OCI-LY1 (cell line): ENCODE measurements around the gene MRPL19.

Experiments used
- H2AFZ ChIP-seq: fragments of 200-600 bp; sonication (generic), shearing (Covaris generic); 2 replicates; pipeline ENCODE4 v1.6.0; 2014; ENCODE audit warnings: antibody characterized with exemption, mild to moderate bottlenecking, low read length
- H3F3A ChIP-seq: fragments of 200-600 bp; sonication (generic), shearing (Covaris generic); 2 replicates; pipeline ENCODE4 v1.6.0; 2014; ENCODE audit warnings: mild to moderate bottlenecking, antibody characterized with exemption, low read length, moderate library complexity; ENCODE audit not compliant: insufficient read depth
- H3K27ac ChIP-seq: fragments of 200-600 bp; sonication (generic); 2 replicates; pipeline ENCODE4 v1.5.1; 2014; ENCODE audit warnings: low read length, mixed run types, mild to moderate bottlenecking, low read depth; ENCODE audit not compliant: poor library complexity, severe bottlenecking
- H3K27me3 ChIP-seq: fragments of 200-600 bp; sonication (generic); 2 replicates; pipeline ENCODE4 v1.6.0; 2014; ENCODE audit warnings: antibody characterized with exemption, mild to moderate bottlenecking, low read length, moderate library complexity; ENCODE audit not compliant: insufficient read depth
- H3K36me3 ChIP-seq: fragments of 200-600 bp; sonication (generic); 2 replicates; pipeline ENCODE4 v1.6.1; 2014; ENCODE audit warnings: mild to moderate bottlenecking, antibody characterized with exemption, low read length, moderate library complexity, mixed read lengths; ENCODE audit not compliant: insufficient read depth
- H3K4me1 ChIP-seq: fragments of 200-600 bp; sonication (generic); 2 replicates; pipeline ENCODE4 v1.5.1; 2014; ENCODE audit warnings: mild to moderate bottlenecking, low read length, moderate library complexity; ENCODE audit not compliant: insufficient read depth, severe bottlenecking
- H3K4me2 ChIP-seq: fragments of 200-600 bp; sonication (generic), shearing (Covaris generic); 2 replicates; pipeline ENCODE4 v1.6.1; 2014; ENCODE audit warnings: low read length
- H3K4me3 ChIP-seq: fragments of 200-600 bp; sonication (generic); 2 replicates; pipeline ENCODE4 v1.5.1; 2014; ENCODE audit warnings: low read length, low read depth, mild to moderate bottlenecking, mixed read lengths; ENCODE audit not compliant: poor library complexity, severe bottlenecking
- H3K79me2 ChIP-seq: fragments of 200-600 bp; shearing (Covaris generic); 2 replicates; pipeline ENCODE4 v1.6.1; 2016; ENCODE audit warnings: mixed run types, low read length, mixed read lengths; ENCODE audit not compliant: insufficient read depth
- H3K9ac ChIP-seq: fragments of 200-600 bp; sonication (generic), shearing (Covaris generic); 2 replicates; pipeline ENCODE4 v1.6.1; 2014; ENCODE audit warnings: mild to moderate bottlenecking, low read length, mixed read lengths
- H3K9me2 ChIP-seq: fragments of 200-600 bp; sonication (generic), shearing (Covaris generic); 2 replicates; pipeline ENCODE4 v1.6.1; 2014; ENCODE audit warnings: low read depth, mild to moderate bottlenecking, low read length, mixed read lengths
- H3K9me3 ChIP-seq: fragments of 200-600 bp; shearing (Covaris generic); 2 replicates; pipeline ENCODE4 v1.6.1; 2014; ENCODE audit warnings: low read length, mixed read lengths
- H4K20me1 ChIP-seq: fragments of 200-600 bp; sonication (generic), shearing (Covaris generic); 2 replicates; pipeline ENCODE4 v1.6.0; 2016; ENCODE audit warnings: mild to moderate bottlenecking, low read length; ENCODE audit not compliant: insufficient read depth
- EZH2 ChIP-seq: fragments of 200-600 bp; sonication (generic), shearing (Covaris generic); IDR thresholded peaks from 2 replicates; pipeline ENCODE4 v1.8.0; 2017; ENCODE audit warnings: borderline replicate concordance, mixed run types, mild to moderate bottlenecking, antibody characterized with exemption, low read length, moderate library complexity, mixed read lengths
- TF ChIP-seq, protein P1 (sequence below): fragments of 200-600 bp; sonication (generic), shearing (Covaris generic); IDR thresholded peaks from 2 replicates; pipeline ENCODE4 v1.5.1; 2017; ENCODE audit warnings: mild to moderate bottlenecking, antibody characterized with exemption, low read length, moderate library complexity, mixed read lengths

MRPL19 gene

DNA sequence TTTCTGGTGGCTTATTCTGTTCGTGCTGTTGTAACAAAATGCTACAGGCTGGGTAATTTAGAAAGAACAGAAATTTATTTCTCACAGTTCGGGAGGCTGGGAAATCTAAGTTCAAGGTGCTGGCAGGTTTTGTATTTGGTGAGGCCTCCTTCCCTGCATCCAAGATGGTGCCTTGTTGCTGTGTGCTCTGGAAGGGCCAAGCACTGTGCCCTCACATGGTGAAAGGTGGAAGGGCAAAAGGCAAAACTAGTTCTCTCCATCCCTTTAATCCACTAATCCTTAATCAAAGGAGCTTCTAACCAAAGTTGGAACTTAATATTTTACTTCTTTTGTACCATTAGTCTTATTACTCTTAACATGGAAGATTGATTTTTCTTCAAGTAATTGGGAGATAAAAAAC lies 7.4 kb downstream of the MRPL19 start:
- Histone ChIP-seq H3K9me2 (no peaks in the 10 kb centered on the region), H3K4me1 (no peaks in the 10 kb centered on the region), H3K36me3 (peaks cover 95% of the 10 kb centered on the region), H3K4me2 (no peak overlapping the region), H4K20me1 (no peaks in the 10 kb centered on the region), H3K4me3 (no peak overlapping the region), H3K79me2 (no peaks in the 10 kb centered on the region), H3K27ac (no peak overlapping the region), H3F3A (no peaks in the 10 kb centered on the region), H3K27me3 (no peaks in the 10 kb centered on the region), H3K9me3 (0 out of 2 replicates have a peak, but pooled peaks cover 2% of the 10 kb centered on the region), H3K9ac (no peak overlapping the region), H2AFZ (no peak overlapping the region)
- TF ChIP-seq, protein P1, sequence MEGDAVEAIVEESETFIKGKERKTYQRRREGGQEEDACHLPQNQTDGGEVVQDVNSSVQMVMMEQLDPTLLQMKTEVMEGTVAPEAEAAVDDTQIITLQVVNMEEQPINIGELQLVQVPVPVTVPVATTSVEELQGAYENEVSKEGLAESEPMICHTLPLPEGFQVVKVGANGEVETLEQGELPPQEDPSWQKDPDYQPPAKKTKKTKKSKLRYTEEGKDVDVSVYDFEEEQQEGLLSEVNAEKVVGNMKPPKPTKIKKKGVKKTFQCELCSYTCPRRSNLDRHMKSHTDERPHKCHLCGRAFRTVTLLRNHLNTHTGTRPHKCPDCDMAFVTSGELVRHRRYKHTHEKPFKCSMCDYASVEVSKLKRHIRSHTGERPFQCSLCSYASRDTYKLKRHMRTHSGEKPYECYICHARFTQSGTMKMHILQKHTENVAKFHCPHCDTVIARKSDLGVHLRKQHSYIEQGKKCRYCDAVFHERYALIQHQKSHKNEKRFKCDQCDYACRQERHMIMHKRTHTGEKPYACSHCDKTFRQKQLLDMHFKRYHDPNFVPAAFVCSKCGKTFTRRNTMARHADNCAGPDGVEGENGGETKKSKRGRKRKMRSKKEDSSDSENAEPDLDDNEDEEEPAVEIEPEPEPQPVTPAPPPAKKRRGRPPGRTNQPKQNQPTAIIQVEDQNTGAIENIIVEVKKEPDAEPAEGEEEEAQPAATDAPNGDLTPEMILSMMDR: no peak
- TF ChIP-seq EZH2: no peak

DNA sequence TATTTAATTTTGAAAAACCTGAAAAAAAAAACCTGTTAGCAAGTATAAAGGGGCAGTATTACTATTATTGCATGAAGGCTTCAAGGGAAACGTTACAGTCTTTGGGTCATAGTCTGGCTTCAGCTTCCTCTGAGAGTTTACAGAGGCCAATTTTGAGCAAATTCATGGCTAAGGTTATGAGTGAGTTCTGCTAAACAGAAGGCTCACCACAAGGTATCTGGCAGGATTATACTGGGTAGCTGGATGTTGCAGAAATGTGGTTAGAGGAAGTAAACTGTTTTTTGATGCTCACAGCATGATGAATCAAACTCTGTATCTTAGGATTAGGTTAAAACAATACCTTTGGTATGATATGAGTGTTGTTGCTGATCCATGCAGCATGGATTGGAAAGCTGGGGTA lies 9.3 kb downstream of the MRPL19 start:
- Histone ChIP-seq H3K79me2 (no peaks in the 10 kb centered on the region), H3K36me3 (peaks cover 96% of the 10 kb centered on the region), H3F3A (no peaks in the 10 kb centered on the region), H3K9me2 (no peaks in the 10 kb centered on the region), H3K4me3 (no peak overlapping the region), H3K9me3 (peaks cover 10% of the 10 kb centered on the region; the same call in 1 of the 2 replicates), H3K9ac (no peak overlapping the region), H2AFZ (no peak overlapping the region), H4K20me1 (no peaks in the 10 kb centered on the region), H3K27ac (no peak overlapping the region), H3K27me3 (no peaks in the 10 kb centered on the region), H3K4me2 (no peak overlapping the region), H3K4me1 (no peaks in the 10 kb centered on the region)
- TF ChIP-seq, protein P1: no peak
- no peak for TF ChIP-seq EZH2

DNA sequence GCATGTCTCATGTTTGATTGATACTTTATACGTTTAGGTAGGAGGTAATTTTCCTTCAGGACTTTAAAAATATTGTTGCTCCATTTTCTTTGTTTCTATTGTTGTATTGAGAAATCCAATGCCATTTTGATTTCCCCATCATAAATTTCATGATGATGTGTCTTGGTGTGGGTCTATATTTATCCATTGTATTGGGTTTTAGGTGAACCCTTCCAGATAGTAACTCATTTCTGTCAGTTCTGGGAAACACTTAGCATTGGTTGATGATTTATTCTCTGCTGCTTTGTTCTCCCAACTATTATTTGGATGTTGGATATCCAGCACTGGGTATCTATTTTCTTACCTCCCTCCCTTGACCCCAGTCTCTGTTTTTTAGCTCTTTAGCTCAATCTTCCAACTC lies 10.0 kb downstream of the MRPL19 start:
- Histone ChIP-seq H2AFZ (no peak overlapping the region), H3F3A (no peaks in the 10 kb centered on the region), H3K4me1 (no peaks in the 10 kb centered on the region), H3K79me2 (no peaks in the 10 kb centered on the region), H3K4me2 (no peak overlapping the region), H3K27me3 (no peaks in the 10 kb centered on the region), H4K20me1 (no peaks in the 10 kb centered on the region), H3K9me3 (peaks cover 10% of the 10 kb centered on the region; the same call in 1 of the 2 replicates), H3K9me2 (no peaks in the 10 kb centered on the region), H3K36me3 (peaks cover 96% of the 10 kb centered on the region), H3K27ac (no peak overlapping the region), H3K4me3 (no peak overlapping the region), H3K9ac (no peak overlapping the region)
- no peak for TF ChIP-seq EZH2
- TF ChIP-seq, protein P1: no peak
